T-helper 9 cell (primary cell): ENCODE data around the gene SMARCE1.
A peak's percentile ranks its signal among the peaks of the same experiment; 100 is the strongest.

ENCODE experiments used
- DNase-seq: peaks from one replicate; pipeline ENCODE4 v3.0.0-alpha.2; 2020
- total RNA-seq, 2 donors: gene quantifications; one replicate each; lab custom pipeline; 2026; lab: John Stamatoyannopoulos, UW

The SMARCE1 gene
- 21.8 to 23.9 reads per million in 2 donors for total RNA-seq

- DNase-seq = peak; percentile 60
These were observed at the start of gene SMARCE1 for GRCh38 chr17:40647624-40648383. SMARCE1 (minus strand) TSS chr17:40647818; CDS start chr17:40645802, 2,016 bp downstream.

GRCh38 chr17:40697297-40697696 lies 49.7 kb upstream of the SMARCE1 start:
- no peak for DNase-seq

- DNase-seq = no peak
These were observed 49.0 kb upstream of the SMARCE1 start for GRCh38 chr17:40696651-40697072.

DNA sequence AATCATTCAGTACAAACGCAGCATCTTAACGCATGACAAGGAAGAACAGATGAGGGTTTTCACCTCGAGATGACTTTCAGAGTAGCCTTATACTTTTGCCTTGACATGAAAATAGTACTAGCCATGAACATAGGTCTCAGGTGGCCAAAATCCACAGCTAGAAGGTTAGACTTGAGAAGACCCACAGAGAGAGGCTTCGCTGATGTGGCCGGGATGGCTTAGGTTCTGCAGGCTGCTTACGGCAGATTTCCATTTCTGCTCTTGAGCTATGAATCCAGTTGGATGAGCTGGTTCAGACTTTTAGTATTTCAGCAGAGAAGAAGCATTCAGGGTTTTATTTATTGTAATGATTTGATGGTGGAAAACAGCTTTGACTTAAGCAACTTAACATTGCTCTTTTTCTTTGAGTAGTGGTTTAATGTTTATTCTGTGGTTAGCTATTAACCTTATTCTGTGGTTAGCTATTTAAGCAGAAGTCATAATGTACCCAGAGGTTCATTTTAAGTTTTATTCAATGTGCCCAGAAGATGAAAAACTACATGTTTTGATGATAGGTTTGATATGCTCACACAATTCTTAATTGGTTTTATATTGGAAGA lies 48.4 kb upstream of the SMARCE1 start:
- DNase-seq = no peak

DNA sequence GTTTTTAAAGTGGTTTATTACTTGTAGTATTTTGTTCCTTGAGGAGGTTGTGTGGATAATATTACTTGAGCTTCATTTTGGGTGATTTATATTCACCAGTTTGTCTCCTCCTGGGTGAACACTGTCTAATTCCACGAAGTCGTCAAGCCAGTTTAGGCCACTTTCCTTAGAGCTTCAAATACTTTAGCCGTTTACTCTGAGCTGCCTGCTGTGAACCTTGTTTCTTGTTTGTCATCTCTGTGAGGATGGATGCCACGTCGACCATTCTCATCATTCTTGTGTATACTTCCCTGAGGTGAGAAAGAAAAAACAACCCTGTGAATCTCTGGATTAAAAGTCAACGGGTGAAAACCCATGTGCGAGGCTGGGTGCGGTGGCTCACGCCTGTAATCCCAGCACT lies 47.0 kb upstream of the SMARCE1 start:
- no peak for DNase-seq

DNA sequence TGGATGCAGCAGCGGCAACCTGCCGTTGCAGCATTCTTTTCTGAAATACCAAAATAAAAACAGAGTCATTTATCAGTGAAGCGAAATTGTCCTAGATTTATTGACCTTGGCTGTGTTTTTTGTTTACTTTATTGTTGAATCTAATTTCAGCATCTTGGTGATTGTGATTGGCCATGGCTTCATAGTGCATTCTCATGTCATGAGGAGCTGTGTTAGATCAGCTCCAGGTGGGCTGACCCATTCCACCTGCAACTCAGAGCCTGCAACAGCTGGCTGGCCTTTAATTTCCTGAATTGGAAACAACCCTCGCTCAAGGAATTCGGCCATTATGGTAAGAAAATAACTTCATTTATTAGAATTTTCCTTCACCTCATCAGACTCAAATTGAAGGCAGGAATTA lies 39.5 kb upstream of the SMARCE1 start:
- DNase-seq = no peak

DNA sequence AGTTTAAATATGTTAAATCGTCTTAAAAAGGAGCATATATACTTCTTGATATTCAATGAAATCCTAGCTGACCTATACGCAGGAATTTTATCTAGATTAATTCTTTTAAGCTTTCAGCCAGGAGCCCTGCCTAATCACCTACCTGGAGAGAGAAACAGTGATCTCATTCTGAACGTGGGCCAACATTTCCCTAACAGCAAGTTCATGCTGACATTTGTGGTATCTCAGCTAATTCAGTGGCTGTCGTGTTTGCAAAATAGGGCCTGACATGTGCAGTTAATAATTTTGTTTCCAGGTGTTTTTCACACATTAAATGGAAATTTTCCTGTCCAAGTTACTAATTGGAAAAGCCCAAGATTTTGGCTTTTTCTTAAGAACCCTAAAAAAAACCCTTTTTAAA lies 38.6 kb upstream of the SMARCE1 start:
- DNase-seq = no peak

DNA sequence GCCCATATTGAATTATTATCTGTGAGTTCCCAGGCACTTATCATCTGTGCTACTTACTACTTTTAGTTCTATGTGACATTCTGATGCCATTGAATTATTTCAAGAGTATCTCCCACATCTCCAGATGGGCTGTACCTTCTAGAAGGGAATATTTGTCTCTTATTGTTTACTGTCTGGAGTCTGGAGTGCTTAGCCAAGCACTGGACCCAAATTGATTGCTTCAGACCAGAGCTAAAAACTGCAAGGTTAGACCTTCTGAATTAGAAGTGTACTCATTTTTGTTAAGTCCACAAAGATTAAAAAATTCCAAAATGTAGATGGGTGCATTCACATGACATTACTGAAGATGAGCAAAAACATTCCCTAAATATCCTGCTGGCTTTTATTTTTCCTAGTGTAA lies 33.4 kb upstream of the SMARCE1 start:
- no peak for DNase-seq

DNA sequence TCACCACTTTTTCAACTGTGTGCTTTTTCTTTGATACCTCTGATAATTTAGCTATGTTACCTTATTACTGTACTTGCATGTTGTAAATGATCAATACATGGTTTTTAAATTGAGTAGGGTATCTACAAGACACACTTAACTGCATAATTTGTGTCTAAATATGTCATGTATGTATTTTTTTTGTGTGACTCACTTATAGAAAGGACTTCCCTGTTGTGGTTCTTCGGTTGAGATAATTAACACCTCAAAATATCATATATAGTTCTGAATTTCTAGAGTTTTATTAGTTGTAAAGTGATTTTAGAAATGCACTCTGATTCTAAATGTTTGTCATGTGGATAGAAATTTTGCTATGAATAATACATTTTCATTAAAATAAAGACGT lies 31.9 kb upstream of the SMARCE1 start:
- DNase-seq = no peak

GRCh38 chr17:40678902-40679522 lies 31.4 kb upstream of the SMARCE1 start:
- no peak for DNase-seq

- DNase-seq = no peak
These were observed 28.3 kb upstream of the SMARCE1 start for GRCh38 chr17:40675905-40676304.

GRCh38 chr17:40672654-40673053 lies 25.0 kb upstream of the SMARCE1 start:
- DNase-seq = no peak

- DNase-seq = no peak
These were observed 23.7 kb upstream of the SMARCE1 start for GRCh38 chr17:40671282-40671681.

DNA sequence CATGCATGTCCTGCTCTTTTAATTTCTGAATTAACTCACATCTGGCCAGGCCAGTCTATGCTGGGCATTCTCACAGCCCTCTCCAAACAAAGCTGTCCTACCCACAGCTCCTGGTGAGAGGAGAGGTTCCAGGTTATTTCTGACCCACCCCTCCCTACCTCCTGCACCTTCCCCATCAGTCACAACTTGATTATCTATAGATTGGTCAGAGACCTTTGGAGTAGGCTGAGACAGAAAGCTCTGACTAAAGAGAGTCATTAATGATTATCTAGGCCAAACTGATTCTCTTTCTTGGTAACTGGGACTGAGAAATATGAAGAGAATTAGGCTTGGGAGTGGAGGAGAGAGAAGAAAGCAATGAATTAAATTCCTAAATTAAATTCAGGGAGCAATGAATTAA lies 18.7 kb upstream of the SMARCE1 start:
- DNase-seq = no peak

DNA sequence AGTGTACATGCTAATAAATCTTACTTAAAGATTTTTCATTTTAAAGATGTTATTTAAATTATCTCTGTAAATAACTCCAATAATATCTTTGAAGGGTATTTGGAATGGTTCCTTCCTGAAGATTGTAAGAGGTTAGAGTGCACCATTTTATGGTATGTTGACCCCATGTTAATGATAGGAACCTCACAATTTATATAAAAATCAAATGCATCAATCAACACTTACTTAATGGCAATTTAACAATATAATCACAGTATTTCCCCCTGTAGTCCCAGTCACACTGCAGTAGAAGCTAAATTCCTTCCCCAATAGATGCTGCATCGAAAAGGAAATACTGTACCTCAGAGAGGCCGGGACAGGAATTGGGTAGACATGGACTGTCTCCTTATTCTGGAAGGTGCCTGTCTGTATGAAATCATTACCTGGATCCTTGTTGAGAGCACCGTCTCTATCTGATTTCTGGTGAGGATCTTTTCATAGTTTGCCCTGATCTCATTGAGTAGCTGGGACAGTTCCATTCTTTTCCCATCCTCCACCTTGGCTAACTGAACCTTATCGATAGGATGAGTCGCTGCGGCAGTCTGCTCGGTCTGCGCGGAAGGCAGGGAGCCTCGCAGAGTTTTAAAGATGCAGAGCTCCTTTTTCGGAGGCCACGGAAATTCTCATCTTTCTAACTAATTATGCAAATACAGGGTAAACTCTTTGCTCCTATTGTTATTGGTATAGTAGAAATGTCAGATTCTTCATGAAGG lies 17.1 kb upstream of the SMARCE1 start, which contains the start of gene KRT222:
KRT222 (minus strand) TSS at position 596 of the 752 bp plus-strand sequence; CDS start at position 518, 78 bp downstream.
- DNase-seq = no peak

DNA sequence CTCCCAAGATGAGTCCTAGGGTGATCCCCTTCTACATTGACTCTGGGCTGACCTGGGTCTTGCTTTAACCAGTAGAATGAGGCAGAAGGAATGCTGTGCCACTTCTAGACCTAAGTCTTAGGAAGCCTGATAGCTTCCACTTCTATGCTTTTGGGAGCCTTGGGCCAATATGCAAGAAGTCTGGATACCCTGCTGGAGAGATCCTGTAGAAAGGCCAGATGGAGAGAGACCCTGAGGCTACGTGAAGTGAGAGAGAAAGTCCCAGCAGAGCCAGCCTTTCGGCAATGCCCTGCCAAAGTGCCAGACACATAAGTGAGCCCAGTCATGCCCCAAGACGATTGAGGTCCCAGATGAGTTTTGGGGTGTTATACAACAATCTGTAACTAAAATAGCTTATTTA lies 15.6 kb upstream of the SMARCE1 start:
- DNase-seq = no peak

DNA sequence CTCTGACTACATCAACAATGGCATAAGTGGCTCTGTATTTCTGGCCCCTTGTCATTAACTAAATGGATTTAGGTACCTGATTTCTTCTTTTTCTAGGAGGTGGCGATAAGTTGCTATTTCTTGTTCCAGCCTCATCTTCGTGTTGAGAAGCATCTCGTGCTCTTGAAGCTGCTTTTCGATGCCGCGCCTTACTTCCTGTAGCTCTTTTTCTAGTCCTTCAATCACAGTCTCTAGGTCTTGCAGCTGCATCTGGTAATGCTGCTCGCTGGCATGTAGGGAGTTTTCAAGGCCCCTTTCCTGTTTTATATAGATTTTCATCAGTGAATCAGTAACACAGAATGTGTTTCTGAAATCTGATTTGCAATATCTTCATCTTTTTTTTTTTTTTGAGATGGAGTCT lies 12.3 kb upstream of the SMARCE1 start:
- DNase-seq = no peak

DNA sequence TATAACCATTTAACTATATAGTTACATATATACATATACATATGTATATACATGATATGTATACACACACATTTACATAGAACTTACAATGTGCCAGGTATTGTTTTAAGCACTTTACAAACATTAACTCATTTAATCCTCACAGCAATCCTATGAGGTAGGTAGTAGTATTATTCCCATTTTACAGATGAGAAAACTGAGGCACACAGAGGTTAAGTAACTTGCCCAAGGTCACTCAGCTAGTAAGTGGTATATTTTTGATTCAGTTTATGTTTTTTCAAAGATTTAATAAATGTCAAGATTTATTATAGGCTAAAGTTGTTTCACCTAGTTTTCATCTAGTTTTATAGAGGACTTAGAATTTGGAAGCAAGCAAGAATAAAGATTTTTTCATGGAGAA lies 10.8 kb upstream of the SMARCE1 start:
- DNase-seq = no peak

GRCh38 chr17:40651939-40652338 lies 4.3 kb upstream of the SMARCE1 start:
- no peak for DNase-seq

GRCh38 chr17:40648384-40648968 lies 858 bp upstream of the SMARCE1 start:
- DNase-seq = no peak

DNA sequence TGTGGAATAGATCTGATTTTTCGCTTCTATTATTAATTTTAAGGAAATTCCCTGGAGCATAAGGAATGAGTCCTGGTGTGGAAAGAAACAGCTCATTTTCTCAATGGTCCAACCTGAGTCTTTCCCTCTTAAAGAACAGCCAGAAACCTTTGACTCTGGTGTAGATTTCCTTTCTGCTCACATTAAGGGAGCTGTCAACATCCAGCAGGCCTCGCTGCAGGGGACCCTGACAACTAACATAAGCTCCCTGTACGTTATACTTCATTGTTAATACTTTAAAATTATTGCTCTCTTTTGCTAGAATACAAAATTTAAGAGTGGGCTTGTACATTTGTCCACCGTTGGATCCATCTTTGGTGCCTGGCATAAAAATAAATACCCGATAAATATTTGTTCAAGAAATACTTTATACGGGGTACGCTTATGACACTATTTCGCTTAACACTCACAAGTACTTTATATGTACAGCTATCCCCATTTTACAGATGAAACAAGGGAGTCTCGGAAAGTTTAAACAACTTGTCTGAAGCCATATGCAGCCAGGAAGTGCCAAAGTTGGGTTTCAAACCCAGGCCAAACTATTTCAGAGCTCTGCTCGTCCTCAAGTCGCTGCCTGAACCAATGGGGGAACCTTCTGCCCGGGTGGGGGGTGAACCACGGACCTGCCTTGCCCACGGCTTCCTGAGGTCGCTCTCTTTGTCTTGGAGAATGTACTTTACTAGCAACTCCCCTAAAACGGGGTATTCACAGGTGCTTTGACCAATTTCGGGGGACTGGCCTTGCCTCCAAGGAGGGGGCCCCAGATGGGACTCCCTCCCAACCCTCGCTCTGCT lies 611 bp downstream of the SMARCE1 start:
- no peak for DNase-seq

DNA sequence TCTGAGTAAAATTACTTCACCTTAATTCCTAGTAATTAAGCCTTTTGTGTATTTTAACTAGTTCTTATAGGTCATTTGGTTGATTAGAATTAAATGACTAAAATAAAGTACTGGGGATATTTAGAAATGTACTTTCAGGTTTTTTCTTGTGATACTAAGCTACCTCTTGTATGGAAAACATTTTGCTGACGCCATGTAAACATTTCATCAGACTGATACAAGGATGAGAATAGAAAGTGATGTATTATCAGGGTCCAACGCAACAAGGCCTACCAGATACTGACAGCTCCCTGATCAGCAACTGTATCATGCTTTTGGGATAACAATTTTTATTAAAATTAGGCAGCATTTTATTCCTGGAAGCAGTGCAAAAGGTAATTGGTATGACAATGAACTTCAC lies 1.7 kb downstream of the SMARCE1 start:
- DNase-seq = no peak
